Thyroid gland (tissue), 4 donors: Measurements from ENCODE around the gene NUDT11. TPM values are rescaled to one million over a fixed set of nuclear protein-coding genes. Genes with fewer than 3 reads are reported as not detected.
A peak's percentile ranks its signal among the peaks of the same experiment; 100 is the strongest.
"Not testable (repeated sequence)": the region's sequence is repeated elsewhere in the genome, so short reads cannot be mapped to it uniquely, and the experiment has no call there.

Source experiments
- DNase-seq, 2 donors: peaks; one replicate each; pipeline ENCODE4 v3.0.0-alpha.2; 2019
- H3K27ac ChIP-seq, 3 donors: fragments of 200-600 bp; sonication (generic); 1 replicate in 2 of 3; 2 replicates in 1 of 3; pipeline ENCODE4 v1.5.1; 2016 to 2019; ENCODE audit warnings: mild to moderate bottlenecking in 1 of 3, moderate library complexity in 1 of 3
- H3K27me3 ChIP-seq: fragments of 200-600 bp; sonication (generic); one replicate; pipeline ENCODE4 v1.5.1; 2019
- H3K36me3 ChIP-seq, 2 donors: fragments of 200-600 bp; sonication (generic); one replicate each; pipeline ENCODE4 v1.5.1; 2016 to 2019
- H3K4me1 ChIP-seq, 2 donors: fragments of 200-600 bp; sonication (generic); one replicate each; pipeline ENCODE4 v1.5.1; 2017 to 2019
- H3K4me3 ChIP-seq, 3 donors: fragments of 200-600 bp; sonication (generic); replicated peaks in 1 of 3; 1 replicate in 2 of 3; 2 replicates in 1 of 3; pipeline ENCODE4 v1.5.1; 2016; ENCODE audit warnings: mild to moderate bottlenecking in 1 of 3
- H3K9me3 ChIP-seq: fragments of 200-600 bp; sonication (generic); one replicate; pipeline ENCODE4 v1.5.1; 2017
- CTCF ChIP-seq, 6 experiments: fragments of 200-600 bp in 3 of 6; fragments of 450-650 bp in 3 of 6; sonication (generic) in 3 of 6; IDR thresholded peaks; one replicate each; pipeline ENCODE4 v1.5.1; 2016 to 2019; ENCODE audit warnings: antibody characterized with exemption in 6 of 6, mild to moderate bottlenecking in 2 of 6, inconsistent platforms in 1 of 6, moderate library complexity in 1 of 6
- POLR2A ChIP-seq, 2 donors: fragments of 450-650 bp; IDR thresholded peaks; one replicate each; pipeline ENCODE4 v1.6.1; 2017; ENCODE audit warnings: antibody characterized with exemption in 2 of 2, mild to moderate bottlenecking in 2 of 2, moderate library complexity in 1 of 2
- WGBS, 2 donors: methylation state at CpG; one replicate each; pipeline ENCODE4 v1.1.5; 2017; 5-methylcytosine and 5-hydroxymethylcytosine counted together
- intact Hi-C: fragments of 100-400 bp; cut with DNase I; formaldehyde crosslinking; loops from one replicate; pipeline ENCODE4 v1.15.1; 2023
- total RNA-seq, 4 donors: library from RNA; depleted of rRNA; stranded (reverse); fragments of >200 nt; gene quantifications; one replicate each; pipeline ENCODE4 v1.2.3, GENCODE V29; 2016

NUDT11 gene
- total RNA-seq, result 1 to 10 TPM in 3 of 4 donors, under 1 TPM in 1; 0.29 to 1.7 (median 1.4) TPM

DNA sequence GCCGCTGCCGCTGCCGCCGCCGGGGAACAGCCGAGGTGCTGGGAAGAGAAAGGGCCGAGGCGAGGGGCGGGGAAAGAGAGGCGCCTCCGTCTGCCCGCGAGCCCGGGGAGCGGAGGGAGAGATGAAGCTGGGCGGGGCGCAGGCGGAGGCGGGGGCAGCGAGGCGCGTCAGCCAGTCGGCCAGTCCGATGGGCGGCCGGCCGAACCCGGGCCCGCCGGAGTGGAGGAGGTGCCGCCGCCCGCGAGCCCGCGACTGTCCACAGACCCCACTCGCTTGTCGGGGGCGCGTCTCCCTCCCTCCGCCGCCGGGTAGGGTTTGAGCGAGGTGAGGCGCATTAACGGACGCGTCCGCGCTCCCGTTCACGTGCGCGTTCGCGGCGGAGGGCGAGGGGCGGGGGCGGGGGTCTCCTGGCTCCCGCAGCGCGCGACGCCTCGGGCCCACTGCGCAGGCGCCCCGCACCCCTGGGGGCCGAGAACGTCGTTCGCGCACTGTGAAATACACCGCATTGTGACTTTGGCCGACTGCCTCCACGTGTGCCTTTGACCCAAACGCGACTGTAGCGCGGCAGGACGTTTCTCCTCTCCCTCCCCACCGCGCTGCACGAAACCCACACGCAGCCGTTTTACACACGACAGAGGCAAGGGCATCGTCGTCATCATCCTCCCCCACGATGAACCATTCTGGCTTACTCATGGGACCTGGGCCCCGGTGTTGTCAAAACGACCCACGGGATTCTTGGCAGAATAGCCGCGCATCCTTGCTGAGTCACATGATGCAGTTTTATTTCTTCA lies at the start of gene NUDT11:
TSS of gene NUDT11 (minus strand) at position 92 of the 791 bp plus-strand sequence. CDS start 148 bp downstream, outside the sequence.
- Histone ChIP-seq H3K9me3 (no peaks in the 10 kb centered on the region), H3K4me1 (no peaks in the 10 kb centered on the region), H3K27me3 (no peaks in the 10 kb centered on the region), H3K4me3 (peak within 1 kb of the TSS in 1 of 3 donors; percentile 34), H3K36me3 (no peaks in the 10 kb centered on the region), H3K27ac (no peak within 1 kb of the TSS)
- intact Hi-C loops, result no loop called here
- DNase-seq, result peak; percentile 41 to 50
- TF ChIP-seq CTCF (IDR thresholded peaks at IDR 0.05) (no peak), POLR2A (IDR thresholded peaks at IDR 0.05) (peak in 1 of 2 donors; percentile 6)
- WGBS, 2 donors, result 1 to 3% methylated on average over 7 to 14 of the region's 96 CpGs

- H3K27me3 ChIP-seq, result no peaks in the 10 kb centered on the region
- intact Hi-C loops, result no loop called here
- WGBS, 2 donors, result 96 to 97% methylated on average over 2 of the region's 2 CpGs
- no peak for DNase-seq
- no peak overlapping the region for H3K4me3 ChIP-seq
- H3K36me3 ChIP-seq, result no peaks in the 10 kb centered on the region
- TF ChIP-seq POLR2A (IDR thresholded peaks at IDR 0.05), result no peak
- no peak for TF ChIP-seq CTCF (IDR thresholded peaks at IDR 0.05)
- H3K9me3 ChIP-seq, result no peaks in the 10 kb centered on the region
- H3K27ac ChIP-seq, result no peak overlapping the region
- no peaks in the 10 kb centered on the region for H3K4me1 ChIP-seq
These were observed 24.0 kb upstream of the NUDT11 start for GRCh38 chrX:51520393-51520792.

DNA sequence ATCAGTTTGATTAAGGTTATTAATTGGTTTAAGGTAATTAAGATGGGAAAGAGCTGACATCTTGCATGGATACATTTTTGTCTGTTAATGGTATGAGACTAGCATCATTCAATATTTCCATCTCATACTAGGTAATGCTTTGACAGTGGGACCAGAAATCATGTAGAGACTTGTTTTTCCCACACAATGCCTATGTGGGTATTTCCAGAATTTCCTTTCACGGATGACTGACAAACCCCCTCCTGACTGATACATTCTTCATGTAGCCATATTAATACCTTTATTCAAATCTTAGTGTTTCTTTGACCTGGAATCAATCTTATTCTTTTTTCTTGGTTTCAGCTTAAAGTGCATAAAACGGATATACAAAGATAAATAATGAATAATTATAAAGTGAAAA lies 22.7 kb upstream of the NUDT11 start:
- DNase-seq, H3K4me3 ChIP-seq, intact Hi-C loops, H3K36me3 ChIP-seq, H3K4me1 ChIP-seq, H3K27ac ChIP-seq, H3K27me3 ChIP-seq, H3K9me3 ChIP-seq: not testable (repeated sequence)
- WGBS, 2 donors, result 69 to 80% methylated on average over 2 of the region's 2 CpGs

GRCh38 chrX:51507551-51507950 lies 11.2 kb upstream of the NUDT11 start:
- H3K27me3 ChIP-seq, result no peaks in the 10 kb centered on the region
- intact Hi-C loops, result no loop called here
- TF ChIP-seq POLR2A (IDR thresholded peaks at IDR 0.05), result no peak
- no peak for TF ChIP-seq CTCF (IDR thresholded peaks at IDR 0.05)
- no peaks in the 10 kb centered on the region for H3K36me3 ChIP-seq
- no peak overlapping the region for H3K4me3 ChIP-seq
- no peaks in the 10 kb centered on the region for H3K9me3 ChIP-seq
- no peak overlapping the region for H3K27ac ChIP-seq
- DNase-seq, result no peak
- WGBS, 2 donors, result 90% methylated on average over 3 of the region's 3 CpGs
- no peaks in the 10 kb centered on the region for H3K4me1 ChIP-seq

- H3K27ac ChIP-seq, H3K27me3 ChIP-seq, H3K4me1 ChIP-seq, H3K9me3 ChIP-seq, intact Hi-C loops, H3K36me3 ChIP-seq: not testable (repeated sequence)
- H3K4me3 ChIP-seq, result peak overlapping the region in 1 of 3 donors; percentile 34
- 63% methylated on average over 2 of the region's 60 CpGs; no CpG with 5 or more reads in 1 of the 2 donors for WGBS, 2 donors
- peak in 1 of 2 donors; percentile 0 for DNase-seq
These were observed 497 bp downstream of the NUDT11 start for GRCh38 chrX:51495701-51496488.

DNA sequence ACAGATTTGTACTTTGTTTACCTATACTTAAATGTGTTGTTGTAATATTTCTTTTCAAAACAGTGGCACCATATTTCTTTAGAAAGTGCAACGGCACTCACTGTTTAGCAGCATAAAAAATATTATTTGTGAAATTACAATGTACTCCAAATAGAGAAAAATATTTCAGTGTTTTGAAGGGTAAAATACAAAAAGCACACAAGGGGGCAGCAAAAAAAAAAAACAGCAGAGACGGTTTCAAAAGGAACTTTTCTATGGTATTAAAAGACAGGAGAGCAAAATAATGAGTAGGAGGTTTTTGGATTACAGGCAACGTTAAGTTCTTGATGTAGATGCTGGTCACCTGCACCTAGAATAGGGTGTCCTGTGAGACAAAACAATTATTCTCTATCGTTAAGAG lies 2.0 kb downstream of the NUDT11 start:
- no peaks in the 10 kb centered on the region for H3K27me3 ChIP-seq
- H3K4me3 ChIP-seq, result no peak overlapping the region
- no peak for TF ChIP-seq POLR2A (IDR thresholded peaks at IDR 0.05)
- intact Hi-C loops, result no loop called here
- 49 to 69% methylated on average over 4 of the region's 4 CpGs for WGBS, 2 donors
- no peaks in the 10 kb centered on the region for H3K36me3 ChIP-seq
- H3K9me3 ChIP-seq, result no peaks in the 10 kb centered on the region
- no peak overlapping the region for H3K27ac ChIP-seq
- no peak for DNase-seq
- H3K4me1 ChIP-seq, result no peaks in the 10 kb centered on the region
